HG03064 (cell line): ENCODE data around the gene ACSM2B.
"Not testable (repeated sequence)": the region's sequence is repeated elsewhere in the genome, so short reads cannot be mapped to it uniquely, and the experiment has no call there.

Source experiments
- ATAC-seq: cut with Tn5 transposase; IDR thresholded peaks from one replicate; pipeline ENCODE4 v1.9.1; 2021; ENCODE audit warnings: low read depth; ENCODE audit not compliant: unreplicated experiment

Gene ACSM2B, protein sequence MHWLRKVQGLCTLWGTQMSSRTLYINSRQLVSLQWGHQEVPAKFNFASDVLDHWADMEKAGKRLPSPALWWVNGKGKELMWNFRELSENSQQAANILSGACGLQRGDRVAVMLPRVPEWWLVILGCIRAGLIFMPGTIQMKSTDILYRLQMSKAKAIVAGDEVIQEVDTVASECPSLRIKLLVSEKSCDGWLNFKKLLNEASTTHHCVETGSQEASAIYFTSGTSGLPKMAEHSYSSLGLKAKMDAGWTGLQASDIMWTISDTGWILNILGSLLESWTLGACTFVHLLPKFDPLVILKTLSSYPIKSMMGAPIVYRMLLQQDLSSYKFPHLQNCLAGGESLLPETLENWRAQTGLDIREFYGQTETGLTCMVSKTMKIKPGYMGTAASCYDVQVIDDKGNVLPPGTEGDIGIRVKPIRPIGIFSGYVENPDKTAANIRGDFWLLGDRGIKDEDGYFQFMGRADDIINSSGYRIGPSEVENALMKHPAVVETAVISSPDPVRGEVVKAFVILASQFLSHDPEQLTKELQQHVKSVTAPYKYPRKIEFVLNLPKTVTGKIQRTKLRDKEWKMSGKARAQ

GRCh38 chr16:20576145-20576544 is at the start of gene ACSM2B:
TSS of gene ACSM2B (minus strand) at chr16:20576367. CDS start at chr16:20564845, 11,522 bp downstream.
- not testable (repeated sequence) for ATAC-seq

GRCh38 chr16:20624882-20625807 is 49.0 kb upstream of the ACSM2B start:
- ATAC-seq: no peak

DNA sequence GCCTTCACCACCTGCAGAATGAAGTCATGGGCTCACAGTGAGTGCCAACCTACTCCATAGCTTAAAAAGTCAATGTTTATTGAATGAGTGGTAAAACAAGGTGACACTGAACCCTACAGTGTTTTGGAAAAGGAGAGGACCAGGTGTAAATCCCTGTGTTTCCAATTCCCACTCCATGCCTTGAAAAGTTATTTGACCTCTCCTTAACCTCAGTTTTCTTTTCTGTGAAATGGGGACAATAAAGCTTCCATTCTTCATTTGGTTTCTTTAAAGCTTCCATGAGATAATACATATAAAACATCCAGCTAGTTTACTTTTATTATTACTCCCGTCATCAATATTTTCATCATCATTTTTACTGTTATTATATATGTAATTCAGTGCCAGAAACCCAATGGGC is 48.0 kb upstream of the ACSM2B start:
- ATAC-seq: no peak

DNA sequence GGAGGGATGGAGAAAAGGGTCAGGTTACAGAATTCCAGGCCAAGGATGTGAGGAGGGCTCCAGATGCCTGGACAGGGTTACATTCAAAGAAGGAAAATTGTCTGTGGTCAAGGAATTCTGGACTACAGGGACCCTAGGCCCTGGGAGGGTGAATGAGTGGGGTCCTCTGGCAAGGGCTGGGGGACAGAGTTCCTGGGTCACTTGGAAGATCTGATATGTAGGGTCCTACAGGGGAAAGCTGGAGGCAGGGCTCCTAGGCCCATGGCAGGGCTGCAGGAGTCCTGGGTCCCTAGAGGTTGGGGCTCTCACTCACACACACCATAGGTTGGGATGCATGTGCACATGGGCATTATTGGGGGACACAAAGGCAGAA is 46.3 kb upstream of the ACSM2B start:
- no peak for ATAC-seq

DNA sequence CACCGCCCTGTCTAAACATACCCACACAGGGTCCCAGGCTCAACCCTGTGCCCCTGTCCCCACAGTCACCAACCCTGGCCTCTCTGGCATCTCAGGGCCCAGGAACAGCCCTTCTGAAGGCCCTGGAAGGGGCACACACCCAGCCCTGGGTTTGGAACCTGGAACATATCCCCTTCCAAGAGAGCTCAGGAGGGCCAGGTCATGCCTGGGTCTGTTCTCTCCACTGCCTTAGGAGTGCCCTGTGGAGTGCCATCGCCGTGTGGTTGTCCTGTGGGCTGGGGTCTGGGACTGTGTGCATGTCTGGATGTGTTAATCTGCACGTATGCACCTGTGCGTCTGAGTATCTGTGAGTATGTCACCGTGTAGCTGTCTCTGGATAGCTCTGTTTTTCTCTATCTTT is 45.2 kb upstream of the ACSM2B start:
- no peak for ATAC-seq

- no peak for ATAC-seq
Observed at GRCh38 chr16:20620770-20621169, 44.6 kb upstream of the ACSM2B start.

GRCh38 chr16:20620003-20620402 is 43.8 kb upstream of the ACSM2B start:
- ATAC-seq: no peak

DNA sequence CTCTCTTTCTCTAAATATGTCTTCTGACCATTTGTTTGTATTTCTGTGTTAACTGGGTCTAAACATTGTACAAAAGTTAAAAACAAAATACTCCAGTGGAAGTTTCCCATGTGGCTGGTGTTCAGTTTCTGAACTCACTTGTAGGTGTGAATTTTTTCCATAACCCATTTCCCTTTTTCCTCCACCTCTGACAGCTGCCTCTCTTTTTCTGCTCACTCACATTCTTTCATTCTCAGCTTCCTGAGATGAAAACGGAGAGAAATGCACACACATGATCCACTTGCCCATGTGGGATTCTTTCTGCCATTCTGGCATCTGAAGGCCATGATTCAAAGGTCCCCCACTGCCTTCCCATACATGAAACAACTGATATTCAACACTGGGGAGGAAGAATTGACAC is 41.1 kb upstream of the ACSM2B start:
- no peak for ATAC-seq

GRCh38 chr16:20614186-20615141 is 38.3 kb upstream of the ACSM2B start:
- ATAC-seq: no peak

- no peak for ATAC-seq
Observed at GRCh38 chr16:20613481-20614185, 37.5 kb upstream of the ACSM2B start.

DNA sequence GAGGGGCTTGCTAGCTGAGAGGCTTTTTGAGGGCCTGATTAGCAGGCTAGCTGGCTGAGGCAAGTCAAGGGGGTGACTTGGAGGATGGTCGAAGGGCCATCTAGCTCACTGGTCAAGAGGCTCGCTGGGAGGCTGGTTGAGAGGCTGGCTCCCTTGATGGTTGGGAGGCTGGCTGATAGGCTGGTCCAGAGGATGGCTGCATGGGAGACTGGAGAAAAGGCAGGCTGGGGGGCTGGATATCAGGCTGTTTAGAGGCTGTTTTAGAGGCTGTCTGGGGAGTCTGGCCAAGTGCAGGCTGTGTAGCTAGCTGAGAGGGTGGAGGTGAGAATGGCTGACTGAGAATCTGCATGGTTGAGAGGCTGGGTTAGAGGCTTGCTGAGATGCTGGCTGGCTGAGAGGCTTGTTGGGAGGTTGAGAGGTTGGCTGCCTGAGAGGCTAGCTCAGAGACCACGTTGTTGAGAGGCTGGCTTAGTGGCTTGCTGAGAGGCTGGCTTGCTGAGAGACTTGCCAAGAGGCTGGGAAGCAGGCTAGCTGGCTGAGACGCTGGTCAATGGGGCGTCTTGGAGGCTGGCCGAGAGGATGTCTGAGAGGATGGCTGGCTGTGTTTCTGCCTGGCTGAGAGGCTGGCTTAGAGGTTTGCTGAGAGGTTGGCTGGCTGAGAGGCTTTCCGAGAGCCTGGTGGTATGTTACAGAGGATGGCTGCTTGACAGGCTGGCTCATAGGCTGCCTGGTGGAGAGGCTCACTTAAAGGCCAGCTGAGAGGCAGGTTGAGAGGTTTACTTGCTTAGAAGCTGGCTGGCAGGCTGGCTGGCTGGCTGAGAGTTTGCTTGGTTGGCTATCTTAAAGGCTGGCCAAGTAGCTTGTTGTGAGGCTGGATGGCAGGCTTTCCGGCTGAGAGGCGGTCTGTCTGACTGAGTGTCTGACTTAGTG is 36.6 kb upstream of the ACSM2B start:
- no peak for ATAC-seq

- no peak for ATAC-seq
Observed at GRCh38 chr16:20611975-20612481, 35.9 kb upstream of the ACSM2B start.

GRCh38 chr16:20611350-20611902 is 35.3 kb upstream of the ACSM2B start:
- no peak for ATAC-seq

GRCh38 chr16:20610892-20611349 is 34.8 kb upstream of the ACSM2B start:
- ATAC-seq: no peak

GRCh38 chr16:20610211-20610891 is 34.2 kb upstream of the ACSM2B start:
- no peak for ATAC-seq

- ATAC-seq: not testable (repeated sequence)
Observed at GRCh38 chr16:20602205-20602604, 26.0 kb upstream of the ACSM2B start.

DNA sequence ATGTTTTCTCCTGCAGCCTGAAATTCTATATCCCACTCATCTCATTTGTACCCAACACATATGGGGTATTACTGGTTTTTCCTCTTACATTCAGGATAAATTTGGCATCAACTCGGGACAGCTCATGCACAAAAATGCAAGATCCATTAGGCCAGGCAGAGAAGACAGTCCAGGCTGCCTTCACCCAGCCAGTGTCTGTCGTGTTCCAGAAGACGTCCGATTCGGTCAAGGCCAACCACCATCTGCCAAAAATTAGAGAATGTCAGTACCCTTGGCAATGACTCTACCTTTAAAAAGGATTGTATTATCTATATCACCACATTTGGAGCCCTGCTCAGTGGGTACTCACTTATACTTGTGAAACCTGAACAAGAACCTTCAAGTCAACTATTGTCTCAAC is 23.3 kb upstream of the ACSM2B start:
- not testable (repeated sequence) for ATAC-seq
